HepG2 (cell line): ENCODE data around the gene HAUS5. TPM values are rescaled to one million over a fixed set of nuclear protein-coding genes. Genes with fewer than 3 reads are reported as not detected.
A peak's percentile ranks its signal among the peaks of the same experiment; 100 is the strongest.

ENCODE experiments used
- ARNTL ChIP-seq: sonication (generic); formaldehyde crosslinking; IDR thresholded peaks from 2 replicates; pipeline ENCODE4 v1.4.0; 2020; ENCODE audit warnings: mild to moderate bottlenecking, missing genetic modification reagents
- DMAP1 ChIP-seq: IDR thresholded peaks from 2 replicates; pipeline ENCODE4 v1.6.1; 2016
- HES4 ChIP-seq: sonication (generic); formaldehyde crosslinking; IDR thresholded peaks from 2 replicates; pipeline ENCODE4 v1.9.0; 2021; ENCODE audit warnings: mild to moderate bottlenecking, missing genetic modification reagents, borderline replicate concordance
- KDM4B ChIP-seq: sonication (generic); formaldehyde crosslinking; IDR thresholded peaks from 2 replicates; pipeline ENCODE4 v1.4.0; 2020; ENCODE audit warnings: missing genetic modification reagents
- KDM5B ChIP-seq: sonication (generic); formaldehyde crosslinking; IDR thresholded peaks from 2 replicates; pipeline ENCODE4 v1.4.0; 2020; ENCODE audit warnings: missing genetic modification reagents, mild to moderate bottlenecking, borderline replicate concordance
- KLF12 ChIP-seq: sonication (generic); formaldehyde crosslinking; IDR thresholded peaks from 2 replicates; pipeline ENCODE4 v1.4.0; 2020; ENCODE audit warnings: missing genetic modification reagents, borderline replicate concordance
- NRL ChIP-seq: sonication (generic); formaldehyde crosslinking; IDR thresholded peaks from 2 replicates; pipeline ENCODE4 v1.5.0; 2020; ENCODE audit warnings: missing genetic modification reagents, mild to moderate bottlenecking, moderate library complexity, borderline replicate concordance
- PATZ1 ChIP-seq: sonication (generic); formaldehyde crosslinking; IDR thresholded peaks from 2 replicates; pipeline ENCODE4 v1.4.0; 2020; ENCODE audit warnings: missing genetic modification reagents
- PAX8 ChIP-seq: sonication (generic); formaldehyde crosslinking; IDR thresholded peaks from 2 replicates; pipeline ENCODE4 v1.8.0; 2022; ENCODE audit warnings: mild to moderate bottlenecking, missing genetic modification reagents, borderline replicate concordance
- POLR2AphosphoS2 ChIP-seq: IDR thresholded peaks from 2 replicates; pipeline ENCODE4 v1.6.1; 2011; ENCODE audit warnings: low read depth, low read length, improper control_type of control experiment
- REXO4 ChIP-seq: sonication (generic); formaldehyde crosslinking; IDR thresholded peaks from 2 replicates; pipeline ENCODE4 v1.8.0; 2022; ENCODE audit warnings: missing genetic modification reagents, mild to moderate bottlenecking, borderline replicate concordance
- TBX3 ChIP-seq: fragments of 450-650 bp; IDR thresholded peaks from 2 replicates; pipeline ENCODE4 v1.6.1; 2017; ENCODE audit warnings: antibody characterized with exemption, mild to moderate bottlenecking, inconsistent platforms, borderline replicate concordance
- TEF ChIP-seq: sonication (generic); formaldehyde crosslinking; IDR thresholded peaks from 2 replicates; pipeline ENCODE4 v1.5.0; 2020; ENCODE audit warnings: missing genetic modification reagents
- ZBTB42 ChIP-seq: sonication (generic); formaldehyde crosslinking; IDR thresholded peaks from 2 replicates; pipeline ENCODE4 v1.5.0; 2020; ENCODE audit warnings: mild to moderate bottlenecking, missing genetic modification reagents
- ZHX2 ChIP-seq, 2 experiments: sonication (generic) in 1 of 2; formaldehyde crosslinking in 1 of 2; IDR thresholded peaks; 2 replicates each; pipeline versions ENCODE4 v1.6.1 to v1.9.0; 2014 to 2022; ENCODE audit warnings: antibody characterized with exemption in 1 of 2, borderline replicate concordance in 1 of 2, inconsistent platforms in 1 of 2, low read depth in 1 of 2, missing genetic modification reagents in 1 of 2
- ZNF431 ChIP-seq: sonication (generic); formaldehyde crosslinking; IDR thresholded peaks from 2 replicates; pipeline ENCODE4 v1.9.0; 2022; ENCODE audit warnings: missing genetic modification reagents, low read depth, mild to moderate bottlenecking, borderline replicate concordance
- ZNF713 ChIP-seq: sonication (generic); formaldehyde crosslinking; IDR thresholded peaks from 2 replicates; pipeline ENCODE4 v1.4.0; 2020; ENCODE audit warnings: mild to moderate bottlenecking, missing genetic modification reagents
- ZNF761 ChIP-seq: sonication (generic); formaldehyde crosslinking; conservative IDR thresholded peaks from 2 replicates; pipeline ENCODE4 v1.4.0; 2020; ENCODE audit warnings: mild to moderate bottlenecking, missing genetic modification reagents
- ZNF792 ChIP-seq: IDR thresholded peaks from 2 replicates; pipeline ENCODE4 v1.6.1; 2016
- polyA plus RNA-seq, 8 experiments: library from polyadenylated mRNA; depleted of rRNA in 3 of 8; stranded (reverse) in 7 of 8; unstranded in 1 of 8; fragments of >200 nt; fragmentation: Illumina TruSeq in 4 of 8; extraction: Trizol in 4 of 8; gene quantifications; 2 replicates each; pipeline versions ENCODE4 v1.2.1 to v1.2.3, GENCODE V29; 2011 to 2016; ENCODE audit warnings: low read depth in 4 of 8, missing spikeins in 1 of 8, mixed read lengths in 1 of 8; ENCODE audit not compliant: insufficient read depth in 1 of 8
- total RNA-seq, 5 experiments: library from RNA; depleted of rRNA; stranded (reverse); fragments of >200 nt; fragmentation: Illumina TruSeq; extraction: Trizol; gene quantifications; 2 replicates each; pipeline ENCODE4 v1.2.3, GENCODE V29; 2016; ENCODE audit warnings: low read depth in 1 of 5
- TF ChIP-seq, protein P1 (sequence below): sonication (generic); formaldehyde crosslinking; conservative IDR thresholded peaks from 2 replicates; pipeline ENCODE4 v1.4.0; 2020; ENCODE audit warnings: missing genetic modification reagents

Gene HAUS5
- total and polyA plus RNA-seq, 2 of the 13 experiments (the other 11 are each of a cell fraction or from before 2014, with no cell fraction given), result 10.3 to 17.7 TPM

DNA sequence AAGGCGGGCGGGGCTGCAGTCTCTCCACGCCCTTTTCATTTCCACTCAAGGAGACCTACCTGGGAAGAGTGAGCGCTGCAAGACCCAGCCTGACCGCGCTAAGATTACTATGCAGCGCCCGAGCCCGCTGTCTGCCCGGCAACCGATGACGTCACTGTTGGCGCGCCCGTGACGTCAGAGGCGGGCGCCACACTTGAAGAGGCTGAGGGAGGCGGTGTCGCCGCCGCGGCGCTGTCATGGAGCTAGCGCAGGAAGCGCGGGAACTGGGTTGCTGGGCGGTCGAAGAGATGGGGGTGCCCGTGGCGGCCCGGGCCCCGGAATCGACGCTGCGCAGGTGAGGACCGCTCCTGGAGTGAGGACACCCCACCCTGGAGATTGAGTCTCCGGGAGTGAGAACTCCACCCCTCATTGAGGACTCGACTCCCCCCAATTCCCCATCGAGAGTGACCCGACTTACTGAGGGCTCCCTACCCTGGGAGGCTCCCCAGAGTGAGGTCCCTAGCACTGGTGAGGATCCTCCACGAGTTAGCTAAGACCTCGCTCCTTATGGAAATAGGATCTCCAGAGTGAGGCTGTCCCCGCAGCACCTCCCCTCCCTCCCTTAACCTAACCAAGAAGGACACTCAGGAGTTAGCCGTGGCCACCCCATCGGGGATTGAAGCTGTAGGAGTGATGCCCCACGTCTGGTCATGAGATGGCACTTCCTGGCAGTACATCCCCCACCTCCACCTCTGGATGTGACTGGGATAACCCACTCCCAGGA, at the start of gene HAUS5 (continued):
- TF ChIP-seq ZNF431 (no peak), PATZ1 (CRISPR knock-in tag) (0 out of 2 replicates have a peak, but pooled peaks have one; percentile 27), TEF (CRISPR knock-in tag) (no peak), KDM5B (CRISPR knock-in tag) (0 out of 2 replicates have a peak, but pooled peaks have one; percentile 48), KDM4B (CRISPR knock-in tag) (peak; percentile 74; the same call in 1 of the 2 replicates), KLF12 (CRISPR knock-in tag) (no peak), REXO4 (CRISPR knock-in tag) (no peak), ZHX2 (IDR thresholded peaks at IDR 0.05; ENCODE audit: low read depth) (peak; percentile 96), ZHX2 (CRISPR knock-in tag; IDR thresholded peaks at IDR 0.05; ENCODE audit: borderline replicate concordance) (no peak), POLR2AphosphoS2 (no peak), NRL (CRISPR knock-in tag) (peak; percentile 84), HES4 (CRISPR knock-in tag) (peak; percentile 58; the same call in 1 of the 2 replicates), ZNF792 (0 out of 2 replicates have a peak, but pooled peaks have one; percentile 44), ZBTB42 (no peak), DMAP1 (CRISPR knock-in tag) (peak; percentile 66; the same call in 1 of the 2 replicates), TBX3 (no peak), ZNF761 (CRISPR knock-in tag) (no peak; the same call in 1 of the 2 replicates), ARNTL (CRISPR knock-in tag) (no peak), PAX8 (CRISPR knock-in tag) (no peak), ZNF713 (CRISPR knock-in tag) (no peak)
- TF ChIP-seq, protein P1, sequence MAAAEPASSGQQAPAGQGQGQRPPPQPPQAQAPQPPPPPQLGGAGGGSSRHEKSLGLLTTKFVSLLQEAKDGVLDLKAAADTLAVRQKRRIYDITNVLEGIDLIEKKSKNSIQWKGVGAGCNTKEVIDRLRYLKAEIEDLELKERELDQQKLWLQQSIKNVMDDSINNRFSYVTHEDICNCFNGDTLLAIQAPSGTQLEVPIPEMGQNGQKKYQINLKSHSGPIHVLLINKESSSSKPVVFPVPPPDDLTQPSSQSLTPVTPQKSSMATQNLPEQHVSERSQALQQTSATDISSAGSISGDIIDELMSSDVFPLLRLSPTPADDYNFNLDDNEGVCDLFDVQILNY (CRISPR knock-in tag), result peak; percentile 93
